Left ventricle myocardium inferior (tissue), 1 donor: ENCODE results near the gene HAP1. TPM values are rescaled to one million over a fixed set of nuclear protein-coding genes. Genes with fewer than 3 reads are reported as not detected.

Experiments
- DNase-seq: peaks from one replicate; pipeline ENCODE4 v3.0.0-alpha.2; 2020
- H3K27ac ChIP-seq: fragments of 200-600 bp; replicated peaks from 2 replicates; pipeline ENCODE4 v1.8.0; 2021
- H3K27me3 ChIP-seq: fragments of 200-600 bp; 2 replicates; pipeline ENCODE4 v1.8.0; 2021; ENCODE audit warnings: low read depth
- H3K36me3 ChIP-seq: fragments of 200-600 bp; 2 replicates; pipeline ENCODE4 v1.8.0; 2021
- H3K4me1 ChIP-seq: fragments of 200-600 bp; 2 replicates; pipeline ENCODE4 v1.8.0; 2021
- H3K4me3 ChIP-seq: fragments of 200-600 bp; 2 replicates; pipeline ENCODE4 v1.8.0; 2021; ENCODE audit warnings: mild to moderate bottlenecking, moderate library complexity
- H3K9me3 ChIP-seq: fragments of 200-600 bp; replicated peaks from 2 replicates; pipeline ENCODE4 v1.8.0; 2021
- CTCF ChIP-seq: fragments of 200-600 bp; IDR thresholded peaks from 2 replicates; pipeline ENCODE4 v1.8.0; 2021; ENCODE audit warnings: antibody characterized with exemption, mild to moderate bottlenecking, borderline replicate concordance
- intact Hi-C: fragments of 100-400 bp; cut with micrococcal nuclease; formaldehyde crosslinking; loops from one replicate; pipeline ENCODE4 v1.11.0; 2022
- total RNA-seq: library from RNA; stranded (reverse); fragmentation: NEBNext Ultra II Directional; extraction: Animal tissue kit (Norgen Biotek cat#: 25700); gene quantifications from one replicate; pipeline ENCODE4 v1.2.1, GENCODE V29; 2021
- donor health status: DM: no; HTN: yes; CAD: no; lungs with severe emphysema.

The HAP1 gene
- total RNA-seq, 1 donor from 2014 or later = 0.14 TPM

GRCh38 chr17:41681776-41682175 is 52.7 kb downstream of the HAP1 start:
- no peak for TF ChIP-seq CTCF
- no peaks in the 10 kb centered on the region for H3K36me3 ChIP-seq
- DNase-seq = no peak
- H3K4me1 ChIP-seq = peaks cover 13% of the 10 kb centered on the region
- no peaks in the 10 kb centered on the region for H3K27me3 ChIP-seq
- intact Hi-C loops = no loop called here
- H3K9me3 ChIP-seq = no peaks in the 10 kb centered on the region
- H3K4me3 ChIP-seq = no peak overlapping the region
- no peak overlapping the region for H3K27ac ChIP-seq

- H3K4me3 ChIP-seq = no peak overlapping the region
- intact Hi-C loops = no loop called here
- peaks cover 13% of the 10 kb centered on the region for H3K4me1 ChIP-seq
- no peak for TF ChIP-seq CTCF
- no peaks in the 10 kb centered on the region for H3K27me3 ChIP-seq
- H3K9me3 ChIP-seq = no peaks in the 10 kb centered on the region
- no peaks in the 10 kb centered on the region for H3K36me3 ChIP-seq
- no peak overlapping the region for H3K27ac ChIP-seq
- DNase-seq = no peak
Observed at GRCh38 chr17:41680426-41681040, 53.9 kb downstream of the HAP1 start.

GRCh38 chr17:41679740-41680425 is 54.6 kb downstream of the HAP1 start:
- intact Hi-C loops = no loop called here
- H3K36me3 ChIP-seq = no peaks in the 10 kb centered on the region
- no peak for TF ChIP-seq CTCF
- H3K4me3 ChIP-seq = no peak overlapping the region
- DNase-seq = no peak
- H3K27ac ChIP-seq = peak overlapping the region; percentile 85
- no peaks in the 10 kb centered on the region for H3K9me3 ChIP-seq
- H3K4me1 ChIP-seq = peaks cover 13% of the 10 kb centered on the region
- H3K27me3 ChIP-seq = no peaks in the 10 kb centered on the region

GRCh38 chr17:41678907-41679739 is 55.3 kb downstream of the HAP1 start:
- Histone ChIP-seq H3K36me3 (no peaks in the 10 kb centered on the region), H3K27me3 (no peaks in the 10 kb centered on the region), H3K9me3 (no peaks in the 10 kb centered on the region), H3K27ac (peak overlapping the region; percentile 85), H3K4me1 (peaks cover 13% of the 10 kb centered on the region), H3K4me3 (peak overlapping the region; percentile 55)
- TF ChIP-seq CTCF = peak; percentile 27
- intact Hi-C loops = no loop called here
- DNase-seq = no peak

GRCh38 chr17:41678411-41678906 is 56.0 kb downstream of the HAP1 start:
- Histone ChIP-seq H3K4me1 (peaks cover 13% of the 10 kb centered on the region), H3K9me3 (no peaks in the 10 kb centered on the region), H3K27me3 (no peaks in the 10 kb centered on the region), H3K27ac (peak overlapping the region; percentile 85), H3K36me3 (no peaks in the 10 kb centered on the region), H3K4me3 (peak overlapping the region; percentile 55)
- intact Hi-C loops = no loop called here
- TF ChIP-seq CTCF = no peak
- DNase-seq = no peak
